ENCODE data around the gene PRELID3B. TPM values are rescaled to one million over a fixed set of nuclear protein-coding genes. Genes with fewer than 3 reads are reported as not detected.

Gene PRELID3B
- total and polyA plus RNA-seq, 5 experiments from 2014 or later = 26.8 to 45.4 (median 27.9) TPM

DNA sequence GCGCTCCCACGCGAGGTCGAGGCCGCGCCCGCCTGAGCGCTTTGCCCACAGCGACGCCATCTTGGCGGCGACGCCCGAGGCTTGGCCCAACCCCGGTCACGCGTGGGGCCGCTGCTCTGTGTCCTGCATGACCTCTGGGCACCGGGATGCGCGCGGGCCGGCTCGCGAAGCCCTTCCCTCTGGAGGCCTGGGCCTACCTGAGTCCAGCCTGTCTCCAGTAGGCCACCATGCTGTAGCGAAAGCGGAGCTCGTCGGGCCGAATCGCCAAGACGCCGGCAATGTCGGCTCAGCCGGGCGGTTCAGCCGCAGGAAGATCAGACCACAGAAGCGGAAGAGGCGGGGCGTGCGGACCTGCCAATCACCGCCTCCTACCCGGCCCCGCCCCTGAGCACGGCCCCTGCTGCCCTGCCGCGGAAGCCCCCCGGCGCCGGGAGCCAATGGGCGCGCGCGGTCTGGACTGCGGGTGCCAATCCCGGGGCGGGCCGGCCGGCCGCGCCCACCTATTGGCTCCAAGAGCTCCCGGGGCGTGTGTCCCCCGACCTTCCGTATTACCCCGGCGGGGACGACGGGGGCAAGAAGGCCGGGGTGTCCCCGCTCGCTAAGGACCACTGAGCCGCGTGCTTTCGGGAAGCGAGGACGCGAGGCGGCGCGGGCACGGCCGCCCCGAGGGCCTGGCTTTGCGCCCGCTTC lies 10.4 kb downstream of the PRELID3B start, which contains the start of gene ATP5F1E:
Gene ATP5F1E (minus strand): TSS at position 313 of the 690 bp plus-strand sequence. CDS start 84 bp downstream, at position 229.
- Mint-ChIP-seq H3K36me3 (peaks cover 8 to 71% (median 26%) of the 10 kb centered on the region in 3 donors), H3K27ac (peak within 1 kb of the TSS; percentile 88 to 97 (median 96)), H3K4me3 (peak within 1 kb of the TSS; percentile 87 to 97 (median 94)), H3K9me3 (no peaks in the 10 kb centered on the region), H3K4me1 (peaks cover 27 to 53% (median 50%) of the 10 kb centered on the region in 4 donors), H3K27me3 (no peaks in the 10 kb centered on the region)
- ATAC-seq = peak; percentile 95 to 96
- peak; percentile 94 to 99 (median 97) for DNase-seq
- POLR2A ChIA-PET = interaction anchor here (0.5 to 4.1 kb wide), 38 partner anchors 10 to 1634 kb away, joined by 3 to 72 read pairs (median 4); partner anchors contain the start of genes NELFCD, PRELID3B, STX16 and TUBB1

DNA sequence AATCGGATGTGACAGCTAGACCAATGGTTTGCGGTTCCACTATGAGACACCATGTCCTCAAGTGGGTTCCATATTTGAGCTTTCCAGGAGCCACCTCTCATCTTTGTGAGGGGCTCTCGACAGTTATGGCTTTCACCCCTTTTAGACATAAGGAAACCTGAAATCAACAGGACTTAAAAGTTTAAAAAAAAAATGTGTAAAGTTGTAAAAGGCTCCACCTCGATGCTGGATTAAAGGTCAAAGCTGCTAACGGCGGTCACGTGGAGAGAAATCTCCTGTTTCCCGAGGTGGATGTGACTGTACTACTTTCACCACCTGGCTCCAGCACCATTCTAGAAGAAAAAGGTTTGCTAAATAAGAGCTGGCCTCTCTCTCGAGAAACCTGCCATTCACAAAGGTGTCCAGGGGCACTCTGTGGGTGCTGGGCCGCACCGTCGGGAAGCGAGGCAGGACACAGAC lies 11.0 kb downstream of the PRELID3B start:
- Mint-ChIP-seq H3K9me3 (no peaks in the 10 kb centered on the region), H3K27ac (peak overlapping the region; percentile 88 to 97 (median 95)), H3K4me3 (peak overlapping the region; percentile 87 to 97 (median 94)), H3K4me1 (peaks cover 28 to 54% (median 53%) of the 10 kb centered on the region in 4 donors), H3K27me3 (no peaks in the 10 kb centered on the region), H3K36me3 (peaks cover 8 to 71% (median 26%) of the 10 kb centered on the region in 3 donors)
- peak in 2 of 10 donors; percentile 13 to 17 for DNase-seq
- no peak for ATAC-seq
- POLR2A ChIA-PET = interaction anchor here (0.7 to 4.1 kb wide), 28 partner anchors 10 to 1634 kb away, joined by 3 to 72 read pairs (median 5); partner anchors contain the start of genes NELFCD, PRELID3B, STX16 and TUBB1

DNA sequence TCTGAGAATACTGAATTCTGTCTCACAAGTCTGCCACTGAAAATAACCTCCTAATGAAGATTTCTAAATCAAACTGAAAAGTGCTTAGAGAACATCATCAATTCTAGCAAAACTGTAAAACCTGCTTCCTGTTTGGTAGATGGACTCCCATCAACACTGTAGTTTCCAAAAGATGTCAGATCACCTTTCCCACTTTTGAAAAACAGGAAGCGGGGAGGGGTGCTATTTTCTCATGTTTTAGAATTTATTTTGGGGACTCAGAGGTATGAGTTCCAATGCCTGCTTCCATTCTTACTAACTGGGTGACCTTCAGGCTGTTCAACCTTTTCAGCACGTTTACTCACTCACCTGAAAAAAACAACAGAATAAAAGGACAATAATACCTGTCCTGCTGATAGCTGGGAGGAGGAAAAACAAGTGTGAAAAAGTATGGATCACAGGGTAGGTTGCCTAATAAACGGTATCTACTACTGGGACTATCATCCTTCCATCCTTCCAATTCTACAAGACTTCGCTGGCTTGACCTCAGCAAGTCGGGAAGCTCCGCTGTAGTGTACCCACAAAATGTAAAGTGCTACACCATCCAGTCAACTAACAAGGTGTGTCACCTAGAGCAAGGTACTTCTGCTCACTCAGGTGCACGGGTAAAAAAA lies 11.5 kb downstream of the PRELID3B start:
- POLR2A ChIA-PET = interaction anchor here (0.5 to 4.1 kb wide), 15 partner anchors 11 to 370 kb away, joined by 3 to 72 read pairs (median 9); partner anchors contain the start of genes NELFCD, PRELID3B and TUBB1
- ATAC-seq (no peak), DNase-seq (no peak)
- H3K27me3 Mint-ChIP-seq = no peaks in the 10 kb centered on the region
- no peaks in the 10 kb centered on the region for H3K9me3 Mint-ChIP-seq
- peaks cover 30 to 60% (median 57%) of the 10 kb centered on the region in 4 donors for H3K4me1 Mint-ChIP-seq
- H3K4me3 Mint-ChIP-seq = peak overlapping the region; percentile 87 to 97 (median 94)
- H3K27ac Mint-ChIP-seq = peak overlapping the region in 9 of 10 donors; percentile 61 to 97 (median 96)
- peaks cover 7 to 71% (median 28%) of the 10 kb centered on the region in 3 donors for H3K36me3 Mint-ChIP-seq

DNA sequence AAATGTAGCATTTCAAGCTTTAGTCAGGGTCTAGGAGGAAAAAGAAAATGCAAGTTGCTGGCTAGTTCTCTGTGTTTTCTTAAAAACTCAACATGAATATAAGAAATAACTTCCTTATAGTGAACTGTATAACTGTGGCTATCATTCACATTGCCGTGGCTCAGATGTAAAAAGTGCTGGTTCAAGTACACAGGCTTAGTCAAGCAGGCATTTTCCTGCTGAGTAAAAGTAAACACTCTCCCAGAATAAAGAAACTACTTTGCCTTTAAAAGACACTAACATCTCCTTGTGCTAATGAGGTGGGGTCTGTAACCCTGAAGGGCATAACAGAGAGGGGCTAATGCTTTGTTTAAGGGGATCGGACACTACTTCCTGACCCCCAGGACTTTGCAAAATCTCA lies 13.8 kb downstream of the PRELID3B start:
- H3K4me3 Mint-ChIP-seq = peak overlapping the region; percentile 33 to 94 (median 64)
- H3K4me1 Mint-ChIP-seq = peaks cover 33 to 72% (median 68%) of the 10 kb centered on the region in 4 donors
- no peaks in the 10 kb centered on the region for H3K27me3 Mint-ChIP-seq
- ATAC-seq = no peak
- no peaks in the 10 kb centered on the region for H3K9me3 Mint-ChIP-seq
- peaks cover 0 to 71% (median 20%) of the 10 kb centered on the region in 3 donors for H3K36me3 Mint-ChIP-seq
- POLR2A ChIA-PET = interaction anchor here (0.7 to 1.0 kb wide), 2 partner anchors 137 to 153 kb away, joined by 3 read pairs; no protein-coding TSS in a partner anchor
- no peak for DNase-seq
- peak overlapping the region in 7 of 10 donors; percentile 33 to 73 (median 56) for H3K27ac Mint-ChIP-seq

DNA sequence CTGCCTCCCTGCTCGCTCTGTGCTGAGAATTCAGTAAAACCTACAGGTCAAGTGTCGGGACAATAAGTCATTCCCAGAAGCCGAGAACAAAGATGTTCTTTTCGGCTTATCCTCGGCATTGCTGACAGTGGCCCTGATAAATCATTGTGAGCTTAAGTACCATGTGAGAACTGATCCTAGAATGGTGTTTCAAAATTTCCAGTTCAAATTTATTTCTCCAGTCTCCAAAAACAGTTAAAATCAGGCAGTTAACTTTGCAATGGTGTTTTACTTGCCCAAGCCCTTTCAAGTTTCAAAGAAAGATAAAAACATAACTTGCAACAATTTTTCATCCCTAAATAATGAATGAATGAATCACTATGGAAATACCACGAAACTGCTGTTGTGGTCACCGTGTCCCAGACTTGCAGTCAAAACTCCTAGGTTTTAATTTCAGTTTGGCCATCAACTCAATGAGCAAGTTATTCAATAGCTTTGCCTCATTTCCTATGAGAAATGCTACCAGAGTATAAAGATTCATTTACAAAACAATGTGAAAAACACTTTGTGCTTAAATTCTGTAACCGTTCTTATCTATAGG lies 14.8 kb downstream of the PRELID3B start:
- DNase-seq = no peak
- POLR2A ChIA-PET = no interaction called here
- Mint-ChIP-seq H3K9me3 (no peaks in the 10 kb centered on the region), H3K4me1 (peaks cover 33 to 70% (median 67%) of the 10 kb centered on the region in 4 donors), H3K36me3 (peaks cover 0 to 78% (median 20%) of the 10 kb centered on the region in 3 donors), H3K27ac (peak overlapping the region in 2 of 10 donors; percentile 1 to 18), H3K27me3 (no peaks in the 10 kb centered on the region), H3K4me3 (peak overlapping the region in 5 of 10 donors; percentile 0 to 36 (median 14))
- no peak for ATAC-seq

- Mint-ChIP-seq H3K4me3 (peak overlapping the region in 8 of 10 donors; percentile 0 to 49 (median 30)), H3K27me3 (no peaks in the 10 kb centered on the region), H3K4me1 (peaks cover 36 to 67% (median 65%) of the 10 kb centered on the region in 4 donors), H3K9me3 (no peaks in the 10 kb centered on the region), H3K36me3 (peaks cover 0 to 83% (median 24%) of the 10 kb centered on the region in 3 donors), H3K27ac (peak overlapping the region; percentile 1 to 70 (median 44))
- POLR2A ChIA-PET = no interaction called here
- DNase-seq = no peak
- no peak for ATAC-seq
Measured at GRCh38 chr20:59026904-59027740, 15.5 kb downstream of the PRELID3B start.

- no peaks in the 10 kb centered on the region for H3K27me3 Mint-ChIP-seq
- peaks cover 34 to 56% (median 54%) of the 10 kb centered on the region in 4 donors for H3K4me1 Mint-ChIP-seq
- POLR2A ChIA-PET = no interaction called here
- peaks cover 0 to 93% (median 24%) of the 10 kb centered on the region in 3 donors for H3K36me3 Mint-ChIP-seq
- no peak overlapping the region for H3K4me3 Mint-ChIP-seq
- no peak for DNase-seq
- no peak for ATAC-seq
- H3K9me3 Mint-ChIP-seq = no peaks in the 10 kb centered on the region
- H3K27ac Mint-ChIP-seq = peak overlapping the region in 2 of 10 donors; percentile 19 to 52
Measured at GRCh38 chr20:59025511-59025910, 17.1 kb downstream of the PRELID3B start.

- ATAC-seq (no peak), DNase-seq (no peak)
- POLR2A ChIA-PET = interaction anchor here (0.9 kb wide), 1 partner anchor 42 kb away, joined by 3 read pairs; no protein-coding TSS in a partner anchor
- H3K36me3 Mint-ChIP-seq = peaks cover 0 to 89% (median 22%) of the 10 kb centered on the region in 3 donors
- H3K27me3 Mint-ChIP-seq = no peaks in the 10 kb centered on the region
- H3K4me1 Mint-ChIP-seq = peaks cover 32 to 52% (median 50%) of the 10 kb centered on the region in 4 donors
- H3K4me3 Mint-ChIP-seq = no peak overlapping the region
- H3K9me3 Mint-ChIP-seq = no peaks in the 10 kb centered on the region
- H3K27ac Mint-ChIP-seq = peak overlapping the region in 2 of 10 donors; percentile 8 to 19
Measured at GRCh38 chr20:59025086-59025485, 17.5 kb downstream of the PRELID3B start.

DNA sequence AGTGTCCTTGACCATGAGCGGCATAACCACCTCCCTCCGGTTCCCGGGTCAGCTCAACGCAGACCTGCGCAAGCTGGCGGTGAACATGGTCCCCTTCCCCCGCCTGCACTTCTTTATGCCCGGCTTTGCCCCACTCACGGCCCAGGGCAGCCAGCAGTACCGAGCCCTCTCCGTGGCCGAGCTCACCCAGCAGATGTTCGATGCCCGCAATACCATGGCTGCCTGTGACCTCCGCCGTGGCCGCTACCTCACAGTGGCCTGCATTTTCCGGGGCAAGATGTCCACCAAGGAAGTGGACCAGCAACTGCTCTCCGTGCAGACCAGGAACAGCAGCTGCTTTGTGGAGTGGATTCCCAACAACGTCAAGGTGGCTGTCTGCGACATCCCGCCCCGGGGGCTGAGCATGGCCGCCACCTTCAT lies 18.5 kb downstream of the PRELID3B start:
- H3K9me3 Mint-ChIP-seq = no peaks in the 10 kb centered on the region
- H3K4me1 Mint-ChIP-seq = peaks cover 28 to 44% (median 41%) of the 10 kb centered on the region in 4 donors
- DNase-seq = no peak
- no peak for ATAC-seq
- H3K27ac Mint-ChIP-seq = no peak overlapping the region
- peaks cover 0 to 81% (median 21%) of the 10 kb centered on the region in 3 donors for H3K36me3 Mint-ChIP-seq
- H3K27me3 Mint-ChIP-seq = no peaks in the 10 kb centered on the region
- POLR2A ChIA-PET = interaction anchor here (0.5 to 1.6 kb wide), 3 partner anchors 10 to 162 kb away, joined by 3 read pairs; no protein-coding TSS in a partner anchor
- H3K4me3 Mint-ChIP-seq = no peak overlapping the region

- no peak overlapping the region for H3K4me3 Mint-ChIP-seq
- H3K27ac Mint-ChIP-seq = peak overlapping the region in 2 of 10 donors; percentile 57 to 58
- POLR2A ChIA-PET = interaction anchor here (0.5 to 1.6 kb wide), 2 partner anchors 9 to 163 kb away, joined by 3 read pairs; no protein-coding TSS in a partner anchor
- no peaks in the 10 kb centered on the region for H3K27me3 Mint-ChIP-seq
- peaks cover 0 to 77% (median 17%) of the 10 kb centered on the region in 3 donors for H3K36me3 Mint-ChIP-seq
- peaks cover 26 to 38% (median 36%) of the 10 kb centered on the region in 4 donors for H3K4me1 Mint-ChIP-seq
- H3K9me3 Mint-ChIP-seq = no peaks in the 10 kb centered on the region
- no peak for DNase-seq
- ATAC-seq = no peak
Measured at GRCh38 chr20:59023616-59024015, 19.0 kb downstream of the PRELID3B start.

DNA sequence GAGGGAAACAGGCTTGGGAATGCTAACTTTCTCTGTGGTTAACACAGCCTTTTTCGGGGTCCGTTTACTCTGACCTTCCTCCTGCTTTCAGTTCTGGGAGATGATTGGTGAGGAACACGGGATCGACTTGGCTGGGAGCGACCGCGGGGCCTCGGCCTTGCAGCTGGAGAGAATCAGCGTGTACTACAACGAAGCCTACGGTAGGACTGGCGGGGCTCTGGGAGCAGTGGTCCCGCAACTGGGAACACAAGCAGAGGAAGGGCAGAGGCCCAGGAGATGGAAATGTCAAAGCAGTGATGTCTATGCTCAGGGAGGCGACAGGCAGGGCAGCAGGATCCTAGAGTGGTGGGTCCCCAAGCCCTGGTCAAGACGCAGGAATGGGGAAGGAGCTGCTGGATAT lies 19.8 kb downstream of the PRELID3B start:
- POLR2A ChIA-PET = interaction anchor here (0.7 to 2.1 kb wide), 4 partner anchors 8 to 1615 kb away, joined by 3 to 6 read pairs (median 4); partner anchors contain the start of gene ATP5F1E
- Mint-ChIP-seq H3K27me3 (no peaks in the 10 kb centered on the region), H3K36me3 (peaks cover 0 to 70% (median 13%) of the 10 kb centered on the region in 3 donors), H3K4me3 (no peak overlapping the region), H3K27ac (peak overlapping the region in 6 of 10 donors; percentile 8 to 86 (median 61)), H3K4me1 (peaks cover 28 to 31% (median 29%) of the 10 kb centered on the region in 4 donors), H3K9me3 (no peaks in the 10 kb centered on the region)
- ATAC-seq = no peak
- DNase-seq = no peak
